UCSD-AML1 (cell line): ENCODE data around the gene C22orf31.
"Not testable (repeated sequence)": the region's sequence is repeated elsewhere in the genome, so short reads cannot be mapped to it uniquely, and the experiment has no call there.

Source experiments
- DNase-seq: peaks from one replicate; lab custom pipeline; 2025; ENCODE audit not compliant: unreplicated experiment; lab: John Stamatoyannopoulos, UW

Gene C22orf31

GRCh38 chr22:29061773-29062172 lies at the start of gene C22orf31:
Gene C22orf31, minus strand, starts transcription at chr22:29061831. Its CDS starts 39 bp downstream, at chr22:29061792.
- DNase-seq: no peak

GRCh38 chr22:29110946-29111345 lies 49.3 kb upstream of the C22orf31 start:
- DNase-seq: no peak

- no peak for DNase-seq
These were observed 48.2 kb upstream of the C22orf31 start for GRCh38 chr22:29109822-29110221.

- no peak for DNase-seq
These were observed 46.5 kb upstream of the C22orf31 start for GRCh38 chr22:29108137-29108536.

GRCh38 chr22:29106839-29107238 lies 45.2 kb upstream of the C22orf31 start:
- no peak for DNase-seq

GRCh38 chr22:29105468-29105867 lies 43.8 kb upstream of the C22orf31 start:
- DNase-seq: no peak

GRCh38 chr22:29103121-29103520 lies 41.5 kb upstream of the C22orf31 start:
- DNase-seq: no peak

- no peak for DNase-seq
These were observed 40.7 kb upstream of the C22orf31 start for GRCh38 chr22:29102300-29102699.

- no peak for DNase-seq
These were observed 36.7 kb upstream of the C22orf31 start for GRCh38 chr22:29098296-29098695.

GRCh38 chr22:29096736-29097669 lies 35.4 kb upstream of the C22orf31 start:
- DNase-seq: no peak

GRCh38 chr22:29095459-29095858 lies 33.8 kb upstream of the C22orf31 start:
- no peak for DNase-seq

- DNase-seq: no peak
These were observed 32.1 kb upstream of the C22orf31 start for GRCh38 chr22:29093501-29094300.

- DNase-seq: no peak
These were observed 31.4 kb upstream of the C22orf31 start for GRCh38 chr22:29093030-29093429.

GRCh38 chr22:29092243-29092642 lies 30.6 kb upstream of the C22orf31 start:
- DNase-seq: no peak

GRCh38 chr22:29090039-29090438 lies 28.4 kb upstream of the C22orf31 start:
- DNase-seq: no peak

GRCh38 chr22:29089507-29089906 lies 27.9 kb upstream of the C22orf31 start:
- no peak for DNase-seq

- DNase-seq: no peak
These were observed 27.2 kb upstream of the C22orf31 start for GRCh38 chr22:29088809-29089208.

- no peak for DNase-seq
These were observed 25.4 kb upstream of the C22orf31 start for GRCh38 chr22:29087012-29087411.

GRCh38 chr22:29083933-29084591 lies 22.4 kb upstream of the C22orf31 start:
- no peak for DNase-seq

- DNase-seq: not testable (repeated sequence)
These were observed 21.9 kb upstream of the C22orf31 start for GRCh38 chr22:29083576-29083932.

GRCh38 chr22:29082826-29083545 lies 21.4 kb upstream of the C22orf31 start:
- DNase-seq: no peak
